Endothelial cell of umbilical vein (primary cell): ENCODE results near the gene SLC5A1. TPM values are rescaled to one million over a fixed set of nuclear protein-coding genes. Genes with fewer than 3 reads are reported as not detected.

ENCODE experiments used
- BruUV-seq: library from RNA; stranded (reverse); fragments of 400-500 nt; replicated peaks from 2 replicates; lab custom pipeline; 2021; lab: Mats Ljungman, UMichigan
- CTCF ChIA-PET: fragments of 300-600, 350-600 bp; sonication (Branson Sonifier 250); formaldehyde crosslinking; loops from one replicate; lab custom pipeline; 2021; ENCODE audit warnings: antibody characterized with exemption, inconsistent platforms; lab: Charles Lee
- POLR2A ChIA-PET: fragments of 300-600, 350-600 bp; sonication (Branson Sonifier 250); formaldehyde crosslinking; loops from one replicate; lab custom pipeline; 2021; ENCODE audit warnings: antibody characterized with exemption, inconsistent platforms; lab: Charles Lee
- DNase-seq: peaks from one replicate; pipeline ENCODE4 v3.0.0-alpha.2; 2011; ENCODE audit warnings: low read depth, low spot score
- FAIRE-seq: peaks from 2 replicates; lab custom pipeline; 2011; peaks lifted over from hg19 to GRCh38; lab: Jason Lieb, UNC
- H2AFZ ChIP-seq: 2 replicates; pipeline ENCODE4 v1.6.0; 2012; ENCODE audit warnings: low read depth, low read length, control low read depth, inconsistent platforms
- H3K27ac ChIP-seq: 2 replicates; pipeline ENCODE4 v1.5.1; 2011; ENCODE audit warnings: low read depth, mild to moderate bottlenecking, control low read depth, low read length, moderate library complexity; ENCODE audit not compliant: insufficient read depth
- H3K27me3 ChIP-seq, 2 experiments: 2 replicates each; pipeline versions ENCODE4 v1.6.0 to v1.6.1; 2011; ENCODE audit warnings: low read length in 2 of 2, mixed read lengths in 1 of 2; ENCODE audit not compliant: control insufficient read depth in 2 of 2, insufficient read depth in 2 of 2
- H3K36me3 ChIP-seq, 2 experiments: 2 replicates in 1 of 2; 3 replicates in 1 of 2; pipeline ENCODE4 v1.5.1; 2011; ENCODE audit warnings: low read length in 2 of 2, mild to moderate bottlenecking in 1 of 2, moderate library complexity in 1 of 2; ENCODE audit not compliant: control insufficient read depth in 2 of 2, insufficient read depth in 2 of 2; ENCODE audit errors: extremely low read depth in 1 of 2
- H3K4me1 ChIP-seq: 3 replicates; pipeline ENCODE4 v1.5.1; 2011; ENCODE audit warnings: mild to moderate bottlenecking, low read length; ENCODE audit not compliant: control insufficient read depth, insufficient read depth; ENCODE audit errors: extremely low read depth
- H3K4me2 ChIP-seq: 2 replicates; pipeline ENCODE4 v1.6.1; 2011; ENCODE audit warnings: low read length, control low read depth, mixed read lengths; ENCODE audit not compliant: insufficient read depth
- H3K4me3 ChIP-seq, 3 experiments: fragments of 200-600 bp in 1 of 3; sonication (generic), shearing (Covaris generic) in 1 of 3; replicated peaks in 1 of 3; 2 replicates each; pipeline ENCODE4 v1.5.1; 2011 to 2016; ENCODE audit warnings: control low read depth in 3 of 3, low read length in 3 of 3, mild to moderate bottlenecking in 2 of 3, inconsistent platforms in 1 of 3, low read depth in 1 of 3, moderate library complexity in 1 of 3; ENCODE audit not compliant: insufficient read depth in 1 of 3
- H3K79me2 ChIP-seq: 2 replicates; pipeline ENCODE4 v1.6.0; 2012; ENCODE audit warnings: low read length, inconsistent platforms; ENCODE audit not compliant: control insufficient read depth, insufficient read depth
- H3K9ac ChIP-seq: replicated peaks from 2 replicates; pipeline ENCODE3; 2011; ENCODE audit warnings: low read length, control low read depth; ENCODE audit not compliant: insufficient read depth; ENCODE audit errors: extremely low read depth
- H3K9me1 ChIP-seq: replicated peaks from 3 replicates; pipeline ENCODE4 v1.6.0; 2011; ENCODE audit warnings: mild to moderate bottlenecking, low read length; ENCODE audit not compliant: control insufficient read depth, insufficient read depth; ENCODE audit errors: extremely low read depth
- H3K9me3 ChIP-seq: replicated peaks from 2 replicates; pipeline ENCODE4 v1.5.1; 2012; ENCODE audit warnings: low read length, inconsistent platforms; ENCODE audit not compliant: control insufficient read depth, insufficient read depth
- H4K20me1 ChIP-seq: replicated peaks from 2 replicates; pipeline ENCODE3; 2011; ENCODE audit warnings: mild to moderate bottlenecking, low read length; ENCODE audit not compliant: control insufficient read depth, insufficient read depth; ENCODE audit errors: extremely low read depth
- CTCF ChIP-seq, 2 donors: IDR thresholded peaks; 1 replicate in 1 of 2; 2 replicates in 1 of 2; pipeline ENCODE4 v1.5.1; 2011; ENCODE audit warnings: low read length in 2 of 2, mild to moderate bottlenecking in 2 of 2, moderate library complexity in 2 of 2, control low read depth in 1 of 2, inconsistent platforms in 1 of 2, low read depth in 1 of 2; ENCODE audit not compliant: insufficient read depth in 1 of 2; ENCODE audit errors: extremely low read depth in 1 of 2
- EZH2 ChIP-seq: IDR thresholded peaks from 2 replicates; pipeline ENCODE4 v1.6.1; 2012; ENCODE audit warnings: borderline replicate concordance, low read depth, mild to moderate bottlenecking, moderate library complexity, low read length, inconsistent platforms; ENCODE audit not compliant: severe bottlenecking
- FOS ChIP-seq: IDR thresholded peaks from 2 replicates; pipeline ENCODE4 v1.6.1; 2011; ENCODE audit warnings: mild to moderate bottlenecking, low read length, moderate library complexity, borderline replicate concordance; ENCODE audit not compliant: insufficient read depth
- GATA2 ChIP-seq: IDR thresholded peaks from 2 replicates; pipeline ENCODE4 v1.7.0; 2011; ENCODE audit warnings: low read depth, mild to moderate bottlenecking, moderate library complexity, mixed read lengths, low read length; ENCODE audit not compliant: insufficient read length, insufficient read depth
- MYC ChIP-seq: IDR thresholded peaks from one replicate; pipeline ENCODE4 v1.6.1; 2011; ENCODE audit warnings: mild to moderate bottlenecking, low read depth, low read length
- POLR2A ChIP-seq: IDR thresholded peaks from 2 replicates; pipeline ENCODE4 v1.6.1; 2012; ENCODE audit warnings: low read depth, mild to moderate bottlenecking, control low read depth, low read length
- POLR2AphosphoS5 ChIP-seq: IDR thresholded peaks from 2 replicates; pipeline ENCODE4 v1.6.1; 2012; ENCODE audit warnings: low read depth, mild to moderate bottlenecking, control low read depth, low read length, moderate library complexity; ENCODE audit not compliant: insufficient read depth
- dilution Hi-C: fragments of 300-500 bp; cut with MboI; formaldehyde crosslinking; loops from one replicate; pipeline ENCODE4 v1.15.0; 2019; ENCODE audit warnings: low sequenced_read_pairs; ENCODE audit not compliant: extremely low pct_ligation_motif_present
- intact Hi-C: fragments of 100-400 bp; cut with micrococcal nuclease; formaldehyde crosslinking; loops from one replicate; pipeline ENCODE4 v1.10.0; 2022
- polyA plus RNA-seq, 4 experiments: library from polyadenylated mRNA; depleted of rRNA in 3 of 4; stranded (reverse) in 3 of 4; unstranded in 1 of 4; fragments of >200 nt; gene quantifications; 2 replicates each; pipeline versions ENCODE4 v1.2.1 to v1.2.3, GENCODE V29; 2011 to 2012; ENCODE audit warnings: missing spikeins in 1 of 4
- total RNA-seq: library from RNA; stranded (reverse); gene quantifications from 2 replicates; pipeline ENCODE4 v1.2.3, GENCODE V29; 2021

SLC5A1 gene
- total and polyA plus RNA-seq, 2 donors (not counting 3 experiments of a cell fraction or from before 2014, with no cell fraction given) = not detected

- Histone ChIP-seq H3K4me1 (no peaks in the 10 kb centered on the region), H3K4me3 (no peak overlapping the region), H3K27ac (no peak overlapping the region), H3K9ac (no peak overlapping the region), H3K79me2 (no peaks in the 10 kb centered on the region), H3K9me3 (no peaks in the 10 kb centered on the region), H3K36me3 (no peaks in the 10 kb centered on the region), H2AFZ (no peak overlapping the region), H4K20me1 (no peaks in the 10 kb centered on the region), H3K27me3 (peaks cover 3 to 4% of the 10 kb centered on the region in 2 experiments), H3K4me2 (no peak overlapping the region), H3K9me1 (no peaks in the 10 kb centered on the region)
- BruUV-seq = no TSS peak
- dilution Hi-C loops = no loop called here
- CTCF ChIA-PET = interaction anchor here (1.0 to 4.6 kb wide), 5 partner anchors 8 to 418 kb away, joined by 3 to 36 read pairs (median 4); no protein-coding TSS in a partner anchor
- no peak for FAIRE-seq
- DNase-seq = no peak
- intact Hi-C loops = no loop called here
- TF ChIP-seq MYC (no peak), CTCF (IDR thresholded peaks at IDR 0.05; ENCODE audit: extremely low read depth in 1 of 2, insufficient read depth in 1 of 2, low read depth in 1 of 2, low read length in 2 of 2) (no peak), POLR2AphosphoS5 (no peak), FOS (no peak), EZH2 (no peak), GATA2 (no peak), POLR2A (no peak)
- POLR2A ChIA-PET = no interaction called here
Measured at GRCh38 chr22:32083814-32084213, 40.8 kb downstream of the SLC5A1 start.
